ENCODE data around the gene GGACT.

- no peak for TF ChIP-seq GATA2 (IDR thresholded peaks at IDR 0.05; ENCODE audit: low read depth, low read length)
- TF ChIP-seq GATA3 (IDR thresholded peaks at IDR 0.05; ENCODE audit: low read depth, low read length) = no peak
Observed at GRCh38 chr13:100508996-100509395, 79.6 kb downstream of the GGACT start.
